HCT116 (cell line): ENCODE results near the gene GEMIN7. TPM values are rescaled to one million over a fixed set of nuclear protein-coding genes. Genes with fewer than 3 reads are reported as not detected.
A peak's percentile ranks its signal among the peaks of the same experiment; 100 is the strongest.

Experiments used
- ATAC-seq: fragments of 200-7000 bp; cut with Tn5 transposase; 2 replicates; pipeline ENCODE4 v1.9.1; 2020; ENCODE audit warnings: mild to moderate bottlenecking, moderate library complexity
- BruUV-seq: library from RNA; stranded (reverse); fragments of 400-500 nt; replicated peaks from 2 replicates; lab custom pipeline; 2021; lab: Mats Ljungman, UMichigan
- CTCF ChIA-PET: fragments of 300-600 bp; sonication (Branson Sonifier 250); formaldehyde crosslinking; loops from one replicate; lab custom pipeline; 2021; ENCODE audit warnings: antibody characterized with exemption; lab: Charles Lee
- POLR2A ChIA-PET: fragments of 300-600, 350-600 bp; sonication (Branson Sonifier 250); formaldehyde crosslinking; loops from one replicate; lab custom pipeline; 2021; ENCODE audit warnings: antibody characterized with exemption; lab: Charles Lee
- RAD21 ChIA-PET, 2 experiments: fragments of 300-600 bp; sonication (Branson Sonifier 250); formaldehyde crosslinking; loops; one replicate each; lab custom pipeline; 2023; ENCODE audit warnings: low total read pairs in 2 of 2; ENCODE audit not compliant: uncharacterized antibody in 2 of 2, unreplicated experiment in 2 of 2, low non-redundant PET in 1 of 2; lab: Charles Lee
- DNase-seq: peaks from one replicate; pipeline ENCODE4 v3.0.0-alpha.2; 2010; ENCODE audit warnings: low read depth, low spot score
- H2AFZ ChIP-seq: fragments of 200-600 bp; shearing (Covaris generic), sonication (generic); 2 replicates; pipeline ENCODE4 v1.6.1; 2017; ENCODE audit warnings: low read depth, mixed run types, mixed read lengths, antibody characterized with exemption, low read length; ENCODE audit not compliant: poor library complexity, severe bottlenecking
- H3K27ac ChIP-seq: 2 replicates; pipeline ENCODE4 v1.5.1; 2012; ENCODE audit warnings: low read depth, low read length
- H3K27me3 ChIP-seq: fragments of 200-600 bp; sonication (generic); 2 replicates; pipeline ENCODE4 v1.6.1; 2016; ENCODE audit warnings: mixed run types, low read length, mixed read lengths; ENCODE audit not compliant: insufficient read depth
- H3K36me3 ChIP-seq, 2 experiments: fragments of 200-500 bp in 1 of 2; fragments of 200-600 bp in 1 of 2; sonication (Bioruptor generic) in 1 of 2; sonication (generic) in 1 of 2; 2 replicates each; pipeline versions ENCODE4 v1.5.1 to v1.6.1; 2014 to 2016; ENCODE audit warnings: low read length in 2 of 2, inconsistent platforms in 1 of 2, mixed read lengths in 1 of 2, mixed run types in 1 of 2; ENCODE audit not compliant: insufficient read depth in 2 of 2, control insufficient read depth in 1 of 2
- H3K4me1 ChIP-seq, 2 experiments: fragments of 200-600 bp in 1 of 2; sonication (generic) in 1 of 2; 2 replicates each; pipeline versions ENCODE4 v1.5.1 to v1.6.1; 2012 to 2017; ENCODE audit warnings: low read length in 2 of 2, inconsistent platforms in 1 of 2, mild to moderate bottlenecking in 1 of 2, mixed read lengths in 1 of 2, mixed run types in 1 of 2, moderate library complexity in 1 of 2; ENCODE audit not compliant: insufficient read depth in 2 of 2, control insufficient read depth in 1 of 2
- H3K4me2 ChIP-seq: fragments of 200-600 bp; sonication (generic); 2 replicates; pipeline ENCODE4 v1.6.1; 2017; ENCODE audit warnings: mixed run types, low read length, mixed read lengths
- H3K4me3 ChIP-seq, 2 experiments: fragments of 200-600 bp in 1 of 2; sonication (generic) in 1 of 2; replicated peaks in 1 of 2; 2 replicates each; pipeline ENCODE4 v1.5.1; 2011 to 2016; ENCODE audit warnings: low read length in 2 of 2, control low read depth in 1 of 2, low read depth in 1 of 2, mild to moderate bottlenecking in 1 of 2, mixed read lengths in 1 of 2, mixed run types in 1 of 2
- H3K79me2 ChIP-seq: fragments of 200-600 bp; sonication (generic); 2 replicates; pipeline ENCODE4 v1.6.1; 2017; ENCODE audit warnings: mild to moderate bottlenecking, mixed run types, low read length, moderate library complexity, mixed read lengths; ENCODE audit not compliant: insufficient read depth
- H3K9ac ChIP-seq: fragments of 200-600 bp; sonication (generic); 2 replicates; pipeline ENCODE4 v1.6.1; 2016; ENCODE audit warnings: low read length, mixed read lengths
- H3K9me2 ChIP-seq: fragments of 200-600 bp; sonication (generic), shearing (Covaris generic); 2 replicates; pipeline ENCODE4 v1.6.1; 2017; ENCODE audit warnings: mixed run types, mild to moderate bottlenecking, moderate library complexity; ENCODE audit not compliant: insufficient read depth
- H3K9me3 ChIP-seq, 2 experiments: fragments of 200-500 bp in 1 of 2; fragments of 200-600 bp in 1 of 2; sonication (Bioruptor generic) in 1 of 2; sonication (generic) in 1 of 2; 2 replicates each; pipeline ENCODE4 v1.6.1; 2014 to 2017; ENCODE audit warnings: low read length in 2 of 2, mixed read lengths in 2 of 2, inconsistent platforms in 1 of 2, low read depth in 1 of 2, mild to moderate bottlenecking in 1 of 2, mixed run types in 1 of 2, moderate library complexity in 1 of 2; ENCODE audit not compliant: control insufficient read depth in 1 of 2, insufficient read depth in 1 of 2
- H4K20me1 ChIP-seq: fragments of 200-600 bp; sonication (generic), shearing (Covaris generic); 2 replicates; pipeline ENCODE4 v1.6.1; 2017; ENCODE audit warnings: mixed run types, mild to moderate bottlenecking, moderate library complexity; ENCODE audit not compliant: insufficient read depth
- ATF3 ChIP-seq: IDR thresholded peaks from 2 replicates; pipeline ENCODE4 v1.6.1; 2012
- CBX3 ChIP-seq: IDR thresholded peaks from 2 replicates; pipeline ENCODE4 v1.6.1; 2012; ENCODE audit warnings: low read depth
- CTCF ChIP-seq, 3 experiments: fragments of 200-600 bp in 1 of 3; sonication (generic) in 1 of 3; IDR thresholded peaks in 2 of 3; conservative IDR thresholded peaks in 1 of 3; 2 replicates each; pipeline ENCODE4 v1.5.1; 2012 to 2017; ENCODE audit warnings: low read depth in 2 of 3, low read length in 2 of 3, antibody characterized with exemption in 1 of 3, borderline replicate concordance in 1 of 3, control low read depth in 1 of 3, mild to moderate bottlenecking in 1 of 3, mixed read lengths in 1 of 3, mixed run types in 1 of 3, moderate library complexity in 1 of 3; ENCODE audit not compliant: insufficient read depth in 1 of 3
- EZH2 ChIP-seq: fragments of 200-600 bp; sonication (generic); IDR thresholded peaks from 2 replicates; pipeline ENCODE4 v1.6.1; 2017; ENCODE audit warnings: antibody characterized with exemption, mixed run types
- EZH2phosphoT487 ChIP-seq: fragments of 200-600 bp; IDR thresholded peaks from 2 replicates; pipeline ENCODE4 v1.6.1; 2018; ENCODE audit warnings: antibody characterized with exemption, borderline replicate concordance
- FOSL1 ChIP-seq: IDR thresholded peaks from 2 replicates; pipeline ENCODE4 v1.6.1; 2012; ENCODE audit warnings: low read depth
- JUND ChIP-seq: IDR thresholded peaks from 2 replicates; pipeline ENCODE4 v1.6.1; 2012
- POLR2A ChIP-seq: IDR thresholded peaks from 2 replicates; pipeline ENCODE4 v1.7.0; 2011; ENCODE audit warnings: borderline replicate concordance; ENCODE audit not compliant: insufficient read depth, insufficient read length; ENCODE audit errors: extremely low read depth
- POLR2AphosphoS5 ChIP-seq: IDR thresholded peaks from 2 replicates; pipeline ENCODE4 v1.6.1; 2011; ENCODE audit warnings: mild to moderate bottlenecking, low read depth, low read length, moderate library complexity
- RAD21 ChIP-seq: IDR thresholded peaks from 2 replicates; pipeline ENCODE4 v1.6.1; 2012; ENCODE audit warnings: low read depth, mild to moderate bottlenecking
- REST ChIP-seq: IDR thresholded peaks from 2 replicates; pipeline ENCODE4 v1.6.1; 2012; ENCODE audit warnings: low read depth
- SIN3A ChIP-seq: IDR thresholded peaks from 2 replicates; pipeline ENCODE4 v1.6.1; 2012; ENCODE audit warnings: low read depth
- SP1 ChIP-seq: IDR thresholded peaks from 2 replicates; pipeline ENCODE4 v1.6.1; 2012; ENCODE audit warnings: low read depth
- TCF7L2 ChIP-seq: IDR thresholded peaks from 2 replicates; pipeline ENCODE4 v1.7.0; 2011; ENCODE audit warnings: borderline replicate concordance, inconsistent platforms; ENCODE audit not compliant: insufficient read depth, insufficient read length; ENCODE audit errors: extremely low read depth
- YY1 ChIP-seq: IDR thresholded peaks from 2 replicates; pipeline ENCODE4 v1.6.1; 2011; ENCODE audit warnings: low read length, low read depth, moderate library complexity, mild to moderate bottlenecking; ENCODE audit not compliant: insufficient replicate concordance; ENCODE audit errors: extremely low read depth
- ZBTB33 ChIP-seq: IDR thresholded peaks from 2 replicates; pipeline ENCODE4 v1.6.1; 2011; ENCODE audit warnings: mild to moderate bottlenecking, low read length, moderate library complexity; ENCODE audit not compliant: insufficient replicate concordance; ENCODE audit errors: extremely low read depth
- ZFX ChIP-seq: fragments of 450-650 bp; IDR thresholded peaks from 2 replicates; pipeline ENCODE4 v1.6.1; 2017
- ZNF274 ChIP-seq: fragments of 200-500 bp; sonication (Bioruptor generic); IDR thresholded peaks from 2 replicates; pipeline ENCODE4 v1.6.1; 2014; ENCODE audit warnings: mild to moderate bottlenecking, low read depth, low read length, inconsistent platforms
- intact Hi-C: fragments of 100-400 bp; cut with micrococcal nuclease; formaldehyde crosslinking; loops from 2 replicates; pipeline ENCODE4 v1.10.0; 2022
- total RNA-seq: library from RNA; stranded (reverse); gene quantifications from one replicate; pipeline ENCODE4 v1.2.1, GENCODE V29; 2021; ENCODE audit not compliant: unreplicated experiment
- TF ChIP-seq, protein P1 (sequence below): IDR thresholded peaks from 2 replicates; pipeline ENCODE4 v1.6.1; 2012

GEMIN7 gene
- total RNA-seq, 1 experiment from 2014 or later, result 35.4 TPM

DNA sequence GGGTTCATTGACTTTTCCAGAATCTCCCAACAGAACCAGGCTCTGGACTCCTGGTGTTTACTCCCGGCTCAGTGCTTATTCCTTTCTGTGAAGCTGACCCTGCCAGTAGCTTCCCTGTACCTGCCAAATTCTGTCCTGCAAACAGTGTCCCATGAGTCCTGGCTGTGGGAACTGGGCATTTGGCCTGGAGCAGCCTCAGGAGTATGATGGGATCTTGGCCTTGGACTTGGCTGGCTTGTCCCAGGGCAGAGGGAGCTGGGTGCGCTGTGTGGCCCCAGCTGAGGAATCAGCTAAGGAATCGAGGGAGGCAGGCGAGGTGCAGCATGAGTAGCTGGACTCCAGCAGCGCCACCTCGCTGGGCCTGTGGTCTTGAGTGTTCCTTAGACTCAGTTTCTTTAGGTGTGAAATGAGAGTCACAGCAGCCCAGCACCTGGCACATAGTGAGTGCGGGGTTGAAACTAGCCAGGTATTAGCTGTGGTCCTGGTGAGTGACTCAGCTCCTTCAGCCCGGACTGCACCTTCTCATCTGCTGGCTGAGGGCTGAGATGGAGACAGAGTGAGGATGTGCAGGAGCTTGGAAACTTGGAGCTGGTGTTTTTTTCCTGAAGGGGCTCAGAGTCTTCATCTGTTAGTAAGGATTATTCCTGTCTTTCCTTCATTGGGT is 29.9 kb upstream of the GEMIN7 start:
- ChIA-PET CTCF (interaction anchor here (1.5 kb wide), 1 partner anchor 10 kb away, joined by 12 read pairs; no protein-coding TSS in a partner anchor), RAD21 (interaction anchor here in 1 of 2 experiments (0.5 kb wide), 1 partner anchor 11 kb away, joined by 3 read pairs; the partner anchor contains the start of gene CLASRP), POLR2A (interaction anchor here (1.2 kb wide), 1 partner anchor 10 kb away, joined by 6 read pairs; the partner anchor contains the start of gene CLASRP)
- TF ChIP-seq REST, result no peak
- TF ChIP-seq ZNF274, result no peak
- TF ChIP-seq, protein P1, sequence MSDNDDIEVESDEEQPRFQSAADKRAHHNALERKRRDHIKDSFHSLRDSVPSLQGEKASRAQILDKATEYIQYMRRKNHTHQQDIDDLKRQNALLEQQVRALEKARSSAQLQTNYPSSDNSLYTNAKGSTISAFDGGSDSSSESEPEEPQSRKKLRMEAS, result no peak
- no peak for TF ChIP-seq CTCF (IDR thresholded peaks at IDR 0.05 in 2 of 3, conservative IDR thresholded peaks at IDR 0.05 in 1 of 3; ENCODE audit: borderline replicate concordance in 1 of 3, insufficient read depth in 1 of 3, low read depth in 2 of 3, low read length in 2 of 3)
- no peak for TF ChIP-seq EZH2
- TF ChIP-seq CBX3, result no peak
- TF ChIP-seq SP1, result no peak
- no peak for TF ChIP-seq ATF3
- no peak for TF ChIP-seq YY1
- TF ChIP-seq ZBTB33, result no peak
- TF ChIP-seq ZFX, result no peak
- no peak for TF ChIP-seq RAD21
- TF ChIP-seq FOSL1, result no peak
- no peak for TF ChIP-seq SIN3A
- no peak for TF ChIP-seq EZH2phosphoT487
- no peak for TF ChIP-seq POLR2AphosphoS5
- no peak for TF ChIP-seq TCF7L2
- no peak for TF ChIP-seq JUND
- TF ChIP-seq POLR2A, result no peak

More for the DNA sequence above, 29.9 kb upstream of the GEMIN7 start:
- DNase-seq (no peak), ATAC-seq (peak; percentile 29; the same call in 1 of the 2 replicates)
- Histone ChIP-seq H3K9me2 (no peaks in the 10 kb centered on the region), H3K9me3 (no peaks in the 10 kb centered on the region), H3K79me2 (peaks cover 92% of the 10 kb centered on the region), H3K27ac (peak overlapping the region; percentile 34), H3K4me1 (peaks cover 7 to 27% of the 10 kb centered on the region in 2 experiments), H3K4me2 (no peak overlapping the region), H3K4me3 (no peak overlapping the region), H3K27me3 (no peaks in the 10 kb centered on the region), H2AFZ (no peak overlapping the region), H3K9ac (no peak overlapping the region), H4K20me1 (peaks cover 3% of the 10 kb centered on the region; the same call in 1 of the 2 replicates), H3K36me3 (peaks cover 23 to 37% of the 10 kb centered on the region in 2 experiments)
- BruUV-seq, result no TSS peak
- intact Hi-C loops, result no loop called here
